GM23248 (cell line): ENCODE results near the gene LFNG.

Source experiments
- EZH2 ChIP-seq: fragments of 200-600 bp; sonication (generic); IDR thresholded peaks from 2 replicates; pipeline ENCODE4 v1.6.1; 2018; ENCODE audit warnings: antibody characterized with exemption, mild to moderate bottlenecking; ENCODE audit not compliant: insufficient read depth, poor library complexity, severe bottlenecking
- EZH2phosphoT487 ChIP-seq: fragments of 200-600 bp; sonication (generic); IDR thresholded peaks from 2 replicates; pipeline ENCODE4 v1.6.1; 2018; ENCODE audit warnings: antibody characterized with exemption, moderate library complexity, mild to moderate bottlenecking, low read depth; ENCODE audit not compliant: insufficient read depth

DNA sequence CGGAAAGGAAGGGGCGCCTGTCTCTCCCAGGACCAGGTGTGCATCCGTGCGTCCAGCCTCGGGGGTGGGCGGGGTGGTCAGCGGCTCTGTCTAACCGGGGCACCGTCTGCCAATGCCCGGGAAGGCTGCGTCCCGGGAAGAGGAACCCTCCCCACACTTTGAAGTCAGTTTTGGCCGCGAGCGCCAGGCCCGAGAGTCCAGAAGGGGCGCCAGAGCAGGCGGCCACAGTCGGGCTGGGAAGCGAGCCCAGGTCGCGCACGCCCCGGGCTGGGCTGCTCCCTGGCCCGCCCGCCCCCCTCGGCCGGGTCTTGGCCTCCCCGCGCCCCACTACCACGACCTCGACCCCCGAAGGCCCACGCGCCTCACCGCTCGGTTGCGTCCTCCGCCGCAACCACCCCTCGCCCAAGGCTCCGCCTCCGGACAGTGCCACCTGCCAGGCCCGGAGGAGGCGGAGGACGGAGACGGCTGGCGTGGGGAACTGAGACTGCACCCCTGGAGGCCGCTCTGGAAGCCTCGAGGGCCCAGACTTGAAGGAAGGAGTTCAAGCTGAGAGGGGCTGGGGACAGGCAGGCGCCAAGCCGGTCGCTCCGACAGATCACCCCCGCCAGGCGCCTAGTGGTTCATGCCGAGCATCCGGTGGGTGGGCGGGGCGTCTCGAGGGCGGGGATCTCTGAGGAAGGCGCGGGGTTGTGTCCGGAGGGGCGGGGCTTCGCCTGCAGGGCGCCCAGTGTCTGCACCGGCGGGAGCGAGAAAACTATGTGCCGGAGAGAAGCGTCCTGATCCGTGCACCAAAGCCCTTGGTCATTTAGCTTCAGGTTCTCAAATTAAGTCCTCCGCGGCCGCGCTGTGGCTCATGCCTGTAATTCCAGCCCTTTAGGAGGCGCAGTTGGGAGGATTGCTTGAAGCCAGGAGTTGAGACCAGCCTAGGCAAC lies 35.8 kb downstream of the LFNG start, which contains the start of gene BRAT1:
- TF ChIP-seq EZH2phosphoT487 (no peak), EZH2 (no peak)
